ENCODE data around the gene KRTAP10-3.

KRTAP10-3 gene

DNA sequence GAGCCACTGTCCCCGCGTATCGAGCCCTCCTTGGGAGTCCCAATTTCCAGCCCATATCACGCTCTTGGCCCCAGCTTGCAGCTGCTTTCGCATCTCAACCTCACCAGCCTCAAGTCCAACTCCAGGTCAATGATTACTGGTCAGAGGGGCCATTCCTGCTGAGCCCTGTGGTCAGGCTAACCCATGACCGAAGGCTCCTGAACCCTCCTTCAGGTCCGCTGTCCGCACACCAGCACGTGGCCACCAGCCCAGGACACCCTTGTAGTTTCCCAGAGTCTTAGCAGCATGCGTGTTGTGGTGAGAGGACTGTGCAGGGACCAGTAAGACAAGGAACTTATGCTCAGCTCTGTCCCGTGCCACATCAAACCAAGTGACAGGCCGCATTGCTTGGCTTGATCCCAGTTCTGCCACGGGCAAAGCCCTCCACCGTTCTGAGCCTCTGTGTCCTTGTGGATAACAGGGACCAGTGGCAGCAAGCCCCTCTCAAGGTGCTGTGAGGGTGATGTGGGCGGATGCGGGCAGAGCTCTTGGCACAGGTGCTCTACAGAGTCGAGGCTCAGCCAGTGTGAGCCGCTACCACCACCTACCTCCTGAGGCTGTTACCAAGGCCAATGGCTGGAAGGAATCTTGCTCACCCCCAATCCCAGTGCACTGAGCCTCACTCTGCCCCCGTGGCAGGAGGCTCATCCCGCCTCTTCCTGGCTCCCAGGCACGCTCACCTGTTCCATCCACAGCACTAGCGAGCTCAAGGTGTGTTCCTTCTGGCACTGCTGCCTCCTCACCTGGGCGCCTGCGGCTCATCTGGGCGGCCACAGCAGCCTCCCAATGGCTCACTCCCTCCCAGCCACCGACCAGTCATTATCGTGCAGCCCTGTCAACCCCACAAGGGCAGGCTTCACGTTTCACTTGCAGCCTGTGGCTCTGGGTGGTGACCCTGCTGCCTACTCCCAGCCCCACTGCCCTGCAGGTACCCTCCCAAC is 39.0 kb downstream of the KRTAP10-3 start:
- peaks cover 0 to 28% of the 10 kb centered on the region in 2 donors for H3K27me3 ChIP-seq
- DNase-seq: peak in 1 of 2 donors; percentile 49
- no peaks in the 10 kb centered on the region for H3K36me3 ChIP-seq
- H3K4me3 ChIP-seq: no peak overlapping the region
- intact Hi-C loops (cut with DNase I; ENCODE audit: low total_unique reads): no loop called here
- TF ChIP-seq, protein P1, sequence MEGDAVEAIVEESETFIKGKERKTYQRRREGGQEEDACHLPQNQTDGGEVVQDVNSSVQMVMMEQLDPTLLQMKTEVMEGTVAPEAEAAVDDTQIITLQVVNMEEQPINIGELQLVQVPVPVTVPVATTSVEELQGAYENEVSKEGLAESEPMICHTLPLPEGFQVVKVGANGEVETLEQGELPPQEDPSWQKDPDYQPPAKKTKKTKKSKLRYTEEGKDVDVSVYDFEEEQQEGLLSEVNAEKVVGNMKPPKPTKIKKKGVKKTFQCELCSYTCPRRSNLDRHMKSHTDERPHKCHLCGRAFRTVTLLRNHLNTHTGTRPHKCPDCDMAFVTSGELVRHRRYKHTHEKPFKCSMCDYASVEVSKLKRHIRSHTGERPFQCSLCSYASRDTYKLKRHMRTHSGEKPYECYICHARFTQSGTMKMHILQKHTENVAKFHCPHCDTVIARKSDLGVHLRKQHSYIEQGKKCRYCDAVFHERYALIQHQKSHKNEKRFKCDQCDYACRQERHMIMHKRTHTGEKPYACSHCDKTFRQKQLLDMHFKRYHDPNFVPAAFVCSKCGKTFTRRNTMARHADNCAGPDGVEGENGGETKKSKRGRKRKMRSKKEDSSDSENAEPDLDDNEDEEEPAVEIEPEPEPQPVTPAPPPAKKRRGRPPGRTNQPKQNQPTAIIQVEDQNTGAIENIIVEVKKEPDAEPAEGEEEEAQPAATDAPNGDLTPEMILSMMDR (IDR thresholded peaks at IDR 0.05): no peak
- no peaks in the 10 kb centered on the region for H3K9me3 ChIP-seq
- H3K27ac ChIP-seq: no peak overlapping the region
- H3K4me1 ChIP-seq: no peaks in the 10 kb centered on the region

DNA sequence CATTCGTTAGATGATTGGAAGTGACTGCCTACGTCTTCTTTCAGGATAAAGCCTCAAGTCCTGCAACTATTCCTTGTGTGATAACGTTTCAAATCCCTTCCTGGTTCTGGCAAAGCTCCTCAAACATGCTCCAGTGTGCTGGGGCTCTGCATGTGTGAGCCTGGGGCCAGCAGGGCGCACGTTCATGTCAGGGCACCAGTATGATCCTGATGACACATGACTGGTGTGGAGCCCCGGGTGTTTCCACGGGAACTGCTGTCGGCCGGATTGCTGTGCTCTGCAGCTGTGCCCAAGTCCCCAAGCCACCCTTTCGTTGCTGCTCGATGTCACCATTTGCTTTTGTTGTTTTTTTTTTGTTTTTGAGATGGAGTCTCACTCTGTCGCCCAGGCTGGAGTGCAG is 39.9 kb downstream of the KRTAP10-3 start:
- Histone ChIP-seq H3K27ac (no peak overlapping the region), H3K36me3 (no peaks in the 10 kb centered on the region), H3K9me3 (no peaks in the 10 kb centered on the region), H3K27me3 (peaks cover 0 to 28% of the 10 kb centered on the region in 2 donors), H3K4me1 (no peaks in the 10 kb centered on the region), H3K4me3 (no peak overlapping the region)
- intact Hi-C loops (cut with DNase I; ENCODE audit: low total_unique reads): no loop called here
- no peak for DNase-seq
- TF ChIP-seq, protein P1 (IDR thresholded peaks at IDR 0.05): no peak

DNA sequence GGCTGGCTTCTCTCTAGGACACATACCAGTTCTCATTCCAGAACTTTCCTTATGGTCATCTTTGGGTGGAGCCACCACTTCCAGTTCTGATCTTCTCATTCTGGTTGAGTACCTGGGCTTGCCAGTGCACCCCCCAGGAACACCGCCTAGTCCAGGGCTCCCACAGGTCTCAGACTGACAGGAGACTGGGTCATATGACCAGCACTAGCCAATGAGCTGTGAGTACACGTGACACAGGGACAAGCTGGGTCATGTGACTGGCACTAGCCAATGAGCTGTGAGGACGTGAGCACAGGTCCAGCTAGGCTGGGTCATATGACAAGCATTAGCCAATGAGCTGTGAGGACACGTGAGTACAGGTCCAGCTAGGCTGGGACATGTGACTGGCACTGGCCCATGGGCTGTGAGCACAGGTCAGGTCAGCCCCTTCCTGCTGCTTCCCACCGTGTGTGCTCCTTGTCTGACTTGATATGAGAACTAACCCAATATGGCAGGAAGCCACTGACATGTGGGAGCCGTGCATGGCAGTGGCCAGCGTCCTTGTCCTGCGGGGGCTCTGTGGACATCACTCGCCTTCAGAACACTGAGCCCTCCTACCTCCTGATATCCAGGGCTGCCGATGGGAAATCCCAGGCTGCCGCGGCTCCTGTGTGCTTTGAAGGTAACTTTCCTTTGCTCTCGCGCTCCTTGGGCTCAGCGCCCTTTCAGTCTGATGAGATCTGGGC is 41.3 kb downstream of the KRTAP10-3 start:
- H3K4me1 ChIP-seq: no peaks in the 10 kb centered on the region
- TF ChIP-seq, protein P1 (IDR thresholded peaks at IDR 0.05): no peak
- H3K27ac ChIP-seq: no peak overlapping the region
- peaks cover 0 to 24% of the 10 kb centered on the region in 2 donors for H3K27me3 ChIP-seq
- H3K4me3 ChIP-seq: no peak overlapping the region
- DNase-seq: no peak
- H3K36me3 ChIP-seq: no peaks in the 10 kb centered on the region
- intact Hi-C loops (cut with DNase I; ENCODE audit: low total_unique reads): no loop called here
- H3K9me3 ChIP-seq: no peaks in the 10 kb centered on the region

DNA sequence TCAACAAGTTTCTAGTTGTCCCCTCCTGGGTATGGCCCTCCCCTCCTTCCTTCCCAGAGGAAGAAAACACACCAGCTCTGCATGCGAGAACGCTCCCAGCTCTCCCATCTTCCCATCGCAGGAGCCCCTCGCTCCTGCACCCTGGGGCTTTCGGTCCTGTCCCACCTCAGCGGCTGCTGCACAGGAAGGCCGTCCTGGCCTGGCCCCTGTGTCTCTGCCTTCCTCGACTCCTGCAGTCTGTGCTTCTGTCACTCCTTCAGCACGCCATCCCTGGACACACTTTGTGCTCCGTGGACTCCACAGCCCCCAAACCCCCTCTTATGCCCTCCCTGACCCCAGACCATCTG is 41.8 kb downstream of the KRTAP10-3 start:
- Histone ChIP-seq H3K27me3 (peaks cover 0 to 23% of the 10 kb centered on the region in 2 donors), H3K4me1 (no peaks in the 10 kb centered on the region), H3K36me3 (no peaks in the 10 kb centered on the region), H3K4me3 (no peak overlapping the region), H3K27ac (no peak overlapping the region), H3K9me3 (no peaks in the 10 kb centered on the region)
- TF ChIP-seq, protein P1 (IDR thresholded peaks at IDR 0.05): no peak
- DNase-seq: no peak
- intact Hi-C loops (cut with DNase I; ENCODE audit: low total_unique reads): no loop called here

DNA sequence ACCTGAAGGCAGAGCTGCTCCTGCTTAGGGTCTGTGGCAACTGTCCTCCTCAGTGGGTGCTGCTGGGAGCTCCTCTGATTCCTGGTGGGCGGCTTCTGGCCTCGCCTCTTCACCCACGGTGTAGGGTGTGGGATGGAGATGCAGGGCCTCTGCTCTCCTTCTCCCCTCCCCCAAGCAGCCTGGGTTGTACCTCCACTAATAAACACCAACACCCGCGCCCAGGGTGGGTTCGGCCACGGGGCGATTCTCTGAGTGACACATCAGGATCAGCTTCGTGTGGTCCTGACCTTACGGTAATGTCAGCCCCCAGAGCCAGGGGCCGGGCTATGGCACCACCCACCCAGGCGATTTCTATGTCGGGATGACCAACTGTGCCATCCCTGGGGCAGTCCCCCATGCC is 42.3 kb downstream of the KRTAP10-3 start:
- DNase-seq: no peak
- Histone ChIP-seq H3K27me3 (peaks cover 0 to 23% of the 10 kb centered on the region in 2 donors), H3K4me3 (no peak overlapping the region), H3K9me3 (no peaks in the 10 kb centered on the region), H3K4me1 (no peaks in the 10 kb centered on the region), H3K36me3 (no peaks in the 10 kb centered on the region), H3K27ac (no peak overlapping the region)
- TF ChIP-seq, protein P1 (IDR thresholded peaks at IDR 0.05): no peak
- intact Hi-C loops (cut with DNase I; ENCODE audit: low total_unique reads): no loop called here
